HL-60 (cell line): ENCODE data around the gene MIAT.

Experiments used
- DNase-seq, 2 experiments: peaks; one replicate each; pipeline ENCODE4 v3.0.0-alpha.2; 2010 to 2020; ENCODE audit warnings: low read depth in 1 of 2, low spot score in 1 of 2
- H3K27ac ChIP-seq: fragments of 250-450 bp; sonication (Bioruptor Pico); replicated peaks from 2 replicates; pipeline ENCODE4 v1.5.1; 2020; ENCODE audit warnings: mild to moderate bottlenecking, moderate library complexity
- H3K27me3 ChIP-seq: fragments of 250-450 bp; sonication (Bioruptor Pico); 2 replicates; pipeline ENCODE4 v1.5.1; 2021; ENCODE audit warnings: mild to moderate bottlenecking, moderate library complexity; ENCODE audit not compliant: insufficient read depth, poor library complexity, severe bottlenecking
- H3K4me3 ChIP-seq: replicated peaks from 2 replicates; pipeline ENCODE4 v1.5.1; 2011; ENCODE audit warnings: mild to moderate bottlenecking, control low read depth, low read length; ENCODE audit not compliant: insufficient read depth
- CTCF ChIP-seq: IDR thresholded peaks from one replicate; pipeline ENCODE4 v1.5.1; 2011; ENCODE audit warnings: low read length, control low read depth, inconsistent platforms; ENCODE audit not compliant: insufficient read depth
- GABPA ChIP-seq: IDR thresholded peaks from 2 replicates; pipeline ENCODE4 v1.6.1; 2012; ENCODE audit warnings: low read depth
- POLR2AphosphoS5 ChIP-seq: IDR thresholded peaks from 2 replicates; pipeline ENCODE4 v1.6.1; 2012; ENCODE audit warnings: low read depth
- REST ChIP-seq: IDR thresholded peaks from 2 replicates; pipeline ENCODE4 v1.6.1; 2012; ENCODE audit warnings: low read depth; ENCODE audit not compliant: insufficient replicate concordance
- SPI1 ChIP-seq: IDR thresholded peaks from 2 replicates; pipeline ENCODE4 v1.6.1; 2012; ENCODE audit warnings: low read depth, mild to moderate bottlenecking, borderline replicate concordance

MIAT gene

GRCh38 chr22:26692215-26692614, 34.8 kb downstream of the MIAT start:
- Histone ChIP-seq H3K27ac (no peak overlapping the region), H3K4me3 (no peak overlapping the region), H3K27me3 (no peaks in the 10 kb centered on the region)
- DNase-seq, result no peak
- TF ChIP-seq GABPA (no peak), SPI1 (no peak), REST (no peak), POLR2AphosphoS5 (no peak), CTCF (no peak)

GRCh38 chr22:26697151-26697550, 39.8 kb downstream of the MIAT start:
- H3K27ac ChIP-seq, result no peak overlapping the region
- TF ChIP-seq CTCF (no peak), REST (no peak), GABPA (no peak), SPI1 (no peak), POLR2AphosphoS5 (no peak)
- H3K4me3 ChIP-seq, result no peak overlapping the region
- no peaks in the 10 kb centered on the region for H3K27me3 ChIP-seq
- no peak for DNase-seq

- Histone ChIP-seq H3K27ac (no peak overlapping the region), H3K4me3 (no peak overlapping the region), H3K27me3 (no peaks in the 10 kb centered on the region)
- no peak for DNase-seq
- TF ChIP-seq REST (no peak), POLR2AphosphoS5 (no peak), GABPA (no peak), SPI1 (no peak), CTCF (no peak)
These were observed 43.1 kb downstream of the MIAT start for GRCh38 chr22:26700462-26700861.
